Nephron progenitor cell (in vitro differentiated cells): ENCODE data around the gene CRELD2.

Source experiments
- DNase-seq: peaks from one replicate; pipeline ENCODE4 v3.0.0; 2021
- H3K27ac Mint-ChIP-seq: 2 replicates; pipeline ENCODE4 v1.8.0; 2021; ENCODE audit warnings: mild to moderate bottlenecking, moderate library complexity, mixed read lengths
- H3K27me3 Mint-ChIP-seq: 2 replicates; pipeline ENCODE4 v1.8.0; 2021; ENCODE audit warnings: mild to moderate bottlenecking, low read depth, mixed read lengths; ENCODE audit not compliant: poor library complexity
- H3K36me3 Mint-ChIP-seq: 2 replicates; pipeline ENCODE4 v1.8.0; 2021; ENCODE audit warnings: low read depth, mixed read lengths
- H3K4me1 Mint-ChIP-seq: 2 replicates; pipeline ENCODE4 v1.8.0; 2021; ENCODE audit warnings: mixed read lengths
- H3K4me3 Mint-ChIP-seq: 2 replicates; pipeline ENCODE4 v1.8.0; 2021; ENCODE audit warnings: mild to moderate bottlenecking, moderate library complexity, mixed read lengths
- H3K9me3 Mint-ChIP-seq: 2 replicates; pipeline ENCODE4 v1.8.0; 2021; ENCODE audit warnings: mild to moderate bottlenecking, moderate library complexity, mixed read lengths
- TF ChIP-seq, protein P1 (sequence below): fragments of 200-600 bp; sonication (generic); IDR thresholded peaks from 2 replicates; pipeline ENCODE4 v1.5.0; 2021; ENCODE audit warnings: antibody characterized with exemption

The CRELD2 gene

DNA sequence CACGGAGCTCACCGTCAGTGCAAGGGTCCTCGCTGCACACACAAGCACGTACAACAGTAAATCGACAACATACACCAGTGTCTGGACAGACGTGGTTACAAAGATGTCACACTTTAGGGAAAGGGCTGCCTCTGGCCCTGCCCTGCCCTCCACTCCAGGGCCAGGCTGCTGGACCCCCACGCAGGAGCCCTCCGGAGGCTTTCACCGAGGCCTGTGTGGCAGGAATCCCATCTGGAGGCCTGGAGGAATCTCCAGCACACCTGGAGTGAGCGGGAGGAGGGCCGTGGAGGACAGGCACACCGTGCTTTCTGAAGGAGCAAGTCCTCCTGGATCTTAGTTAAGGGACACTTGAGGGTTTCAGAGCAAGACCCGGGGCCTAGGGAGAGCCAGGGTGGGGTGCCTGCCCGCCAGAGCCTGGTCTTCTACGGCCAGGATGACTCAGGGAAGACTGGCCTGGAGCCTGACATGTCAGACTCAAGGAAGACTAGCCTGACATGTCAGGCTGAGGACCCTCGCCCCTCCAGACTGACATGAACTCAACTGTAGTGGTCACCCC, 40.0 kb downstream of the CRELD2 start:
- H3K27ac Mint-ChIP-seq = no peak overlapping the region
- no peaks in the 10 kb centered on the region for H3K27me3 Mint-ChIP-seq
- DNase-seq = no peak
- peak overlapping the region; percentile 69 for H3K4me3 Mint-ChIP-seq
- no peaks in the 10 kb centered on the region for H3K9me3 Mint-ChIP-seq
- H3K4me1 Mint-ChIP-seq = peaks cover 30% of the 10 kb centered on the region
- TF ChIP-seq, protein P1, sequence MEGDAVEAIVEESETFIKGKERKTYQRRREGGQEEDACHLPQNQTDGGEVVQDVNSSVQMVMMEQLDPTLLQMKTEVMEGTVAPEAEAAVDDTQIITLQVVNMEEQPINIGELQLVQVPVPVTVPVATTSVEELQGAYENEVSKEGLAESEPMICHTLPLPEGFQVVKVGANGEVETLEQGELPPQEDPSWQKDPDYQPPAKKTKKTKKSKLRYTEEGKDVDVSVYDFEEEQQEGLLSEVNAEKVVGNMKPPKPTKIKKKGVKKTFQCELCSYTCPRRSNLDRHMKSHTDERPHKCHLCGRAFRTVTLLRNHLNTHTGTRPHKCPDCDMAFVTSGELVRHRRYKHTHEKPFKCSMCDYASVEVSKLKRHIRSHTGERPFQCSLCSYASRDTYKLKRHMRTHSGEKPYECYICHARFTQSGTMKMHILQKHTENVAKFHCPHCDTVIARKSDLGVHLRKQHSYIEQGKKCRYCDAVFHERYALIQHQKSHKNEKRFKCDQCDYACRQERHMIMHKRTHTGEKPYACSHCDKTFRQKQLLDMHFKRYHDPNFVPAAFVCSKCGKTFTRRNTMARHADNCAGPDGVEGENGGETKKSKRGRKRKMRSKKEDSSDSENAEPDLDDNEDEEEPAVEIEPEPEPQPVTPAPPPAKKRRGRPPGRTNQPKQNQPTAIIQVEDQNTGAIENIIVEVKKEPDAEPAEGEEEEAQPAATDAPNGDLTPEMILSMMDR = no peak
- H3K36me3 Mint-ChIP-seq = no peaks in the 10 kb centered on the region

DNA sequence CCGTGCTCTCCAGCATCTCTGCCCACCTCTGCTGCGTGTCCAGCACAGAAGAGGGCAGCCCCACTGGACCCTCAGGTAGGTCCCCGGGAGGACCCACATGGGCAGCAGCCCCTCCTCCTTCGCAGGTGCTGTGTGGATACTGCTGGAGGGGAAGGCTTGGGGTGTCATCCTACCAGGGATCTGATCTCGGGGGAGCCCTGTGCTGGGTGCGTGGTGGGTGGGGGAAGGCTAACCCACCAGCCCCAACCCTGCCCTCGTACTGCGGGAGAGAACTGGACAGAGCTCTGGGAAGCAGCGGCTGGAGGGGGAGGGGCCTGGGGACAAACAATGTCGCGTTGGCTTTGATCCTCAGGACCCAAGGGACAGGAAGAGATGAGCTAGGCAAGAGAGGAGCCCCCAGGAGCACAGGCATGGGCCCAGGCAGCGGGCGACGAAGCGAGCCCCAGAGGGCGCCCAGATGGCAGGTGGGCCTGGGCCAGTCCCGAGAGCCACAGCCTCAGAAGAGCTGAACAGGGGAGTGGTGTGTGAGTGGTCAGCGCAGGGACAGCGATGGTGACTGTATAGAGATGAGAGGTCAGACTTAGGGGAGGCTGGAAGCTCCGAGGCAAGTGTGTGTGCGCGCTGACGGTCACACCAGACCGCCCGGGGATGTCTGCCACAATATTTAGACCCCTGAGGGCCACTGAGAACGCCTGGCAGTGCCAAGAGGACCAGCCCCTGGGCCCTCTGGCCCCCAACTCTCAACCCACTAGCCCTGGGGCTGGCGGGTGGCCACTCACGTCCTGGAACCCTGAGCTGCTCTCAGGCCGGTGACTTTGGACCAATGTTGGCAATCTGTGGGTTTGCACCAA, 40.7 kb downstream of the CRELD2 start:
- peak; percentile 53 for DNase-seq
- TF ChIP-seq, protein P1 = no peak
- no peaks in the 10 kb centered on the region for H3K9me3 Mint-ChIP-seq
- no peaks in the 10 kb centered on the region for H3K36me3 Mint-ChIP-seq
- H3K27me3 Mint-ChIP-seq = no peaks in the 10 kb centered on the region
- no peak overlapping the region for H3K27ac Mint-ChIP-seq
- peak overlapping the region; percentile 69 for H3K4me3 Mint-ChIP-seq
- H3K4me1 Mint-ChIP-seq = peaks cover 36% of the 10 kb centered on the region

DNA sequence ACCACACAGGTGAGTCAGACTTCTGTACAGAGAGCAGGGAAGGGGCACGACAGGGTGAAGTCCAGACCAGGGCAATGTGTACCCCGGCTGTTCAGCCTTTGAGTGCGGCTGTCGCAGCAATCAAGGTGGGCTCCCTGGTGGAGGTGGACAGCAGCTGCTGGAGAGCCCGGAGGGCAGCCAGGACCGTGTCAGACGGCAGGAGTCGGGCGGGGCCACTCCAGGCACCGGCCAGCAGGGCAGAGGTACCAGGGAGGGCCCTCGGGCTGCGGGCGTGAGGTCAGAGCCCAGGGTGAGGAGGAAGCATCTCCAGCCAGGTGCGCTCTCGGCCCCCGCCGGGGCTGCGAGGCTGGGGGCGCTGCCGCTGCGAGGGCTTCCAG, 41.3 kb downstream of the CRELD2 start:
- Mint-ChIP-seq H3K4me3 (peak overlapping the region; percentile 69), H3K27me3 (no peaks in the 10 kb centered on the region), H3K4me1 (peaks cover 38% of the 10 kb centered on the region), H3K9me3 (no peaks in the 10 kb centered on the region), H3K36me3 (no peaks in the 10 kb centered on the region), H3K27ac (no peak overlapping the region)
- DNase-seq = no peak
- TF ChIP-seq, protein P1 = no peak

DNA sequence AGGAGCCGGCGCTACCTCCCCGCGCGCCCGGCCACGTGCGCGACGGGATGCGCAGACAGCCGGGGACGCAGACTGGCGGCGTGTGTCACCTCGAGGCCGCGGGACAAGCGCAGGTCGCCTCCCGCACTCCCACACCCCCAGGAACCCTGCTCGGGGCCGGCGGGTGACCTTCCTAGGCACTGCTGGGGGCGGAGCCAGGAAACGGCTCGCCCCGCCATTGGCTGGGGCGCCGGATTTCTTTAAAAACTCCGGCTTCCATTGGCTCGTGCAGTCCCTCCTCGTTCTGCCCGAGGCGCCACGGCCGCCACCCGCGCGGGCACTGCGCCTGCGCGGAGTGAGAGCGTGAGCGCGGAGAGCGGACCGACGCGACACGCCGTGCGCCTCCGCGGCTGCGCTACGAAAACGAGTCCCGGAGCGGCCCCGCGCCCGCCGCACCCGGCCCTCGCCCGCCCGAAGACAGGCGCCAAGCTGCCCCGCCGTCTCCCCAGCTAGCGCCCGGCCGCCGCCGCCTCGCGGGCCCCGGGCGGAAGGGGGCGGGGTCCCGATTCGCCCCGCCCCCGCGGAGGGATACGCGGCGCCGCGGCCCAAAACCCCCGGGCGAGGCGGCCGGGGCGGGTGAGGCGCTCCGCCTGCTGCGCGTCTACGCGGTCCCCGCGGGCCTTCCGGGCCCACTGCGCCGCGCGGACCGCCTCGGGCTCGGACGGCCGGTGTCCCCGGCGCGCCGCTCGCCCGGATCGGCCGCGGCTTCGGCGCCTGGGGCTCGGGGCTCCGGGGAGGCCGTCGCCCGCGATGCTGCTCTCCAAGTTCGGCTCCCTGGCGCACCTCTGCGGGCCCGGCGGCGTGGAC, 41.9 kb downstream of the CRELD2 start, which contains the start of gene PIM3:
TSS of gene PIM3 (plus strand) at position 614 of the 846 bp plus-strand sequence. CDS start at position 790, 176 bp downstream.
- Mint-ChIP-seq H3K27ac (peak within 1 kb of the TSS; percentile 69), H3K4me3 (peak within 1 kb of the TSS; percentile 86), H3K27me3 (no peaks in the 10 kb centered on the region), H3K9me3 (no peaks in the 10 kb centered on the region), H3K4me1 (peaks cover 37% of the 10 kb centered on the region), H3K36me3 (no peaks in the 10 kb centered on the region)
- TF ChIP-seq, protein P1 = no peak
- DNase-seq = peak; percentile 90

DNA sequence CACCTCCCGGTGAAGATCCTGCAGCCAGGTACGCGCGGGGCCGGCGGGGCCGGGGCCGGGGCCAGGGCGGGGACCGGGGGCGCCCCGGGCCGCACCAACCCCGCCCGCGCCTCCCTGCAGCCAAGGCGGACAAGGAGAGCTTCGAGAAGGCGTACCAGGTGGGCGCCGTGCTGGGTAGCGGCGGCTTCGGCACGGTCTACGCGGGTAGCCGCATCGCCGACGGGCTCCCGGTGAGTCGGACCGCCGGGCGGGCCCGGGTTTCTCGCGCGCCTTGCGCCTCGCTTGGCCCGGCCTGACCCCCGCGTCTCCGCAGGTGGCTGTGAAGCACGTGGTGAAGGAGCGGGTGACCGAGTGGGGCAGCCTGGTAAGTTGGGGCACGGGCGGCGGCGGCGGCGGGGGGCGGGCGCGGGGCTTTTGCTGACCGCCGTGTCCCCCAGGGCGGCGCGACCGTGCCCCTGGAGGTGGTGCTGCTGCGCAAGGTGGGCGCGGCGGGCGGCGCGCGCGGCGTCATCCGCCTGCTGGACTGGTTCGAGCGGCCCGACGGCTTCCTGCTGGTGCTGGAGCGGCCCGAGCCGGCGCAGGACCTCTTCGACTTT, 42.7 kb downstream of the CRELD2 start:
- Mint-ChIP-seq H3K4me3 (peak overlapping the region; percentile 86), H3K27me3 (no peaks in the 10 kb centered on the region), H3K36me3 (no peaks in the 10 kb centered on the region), H3K27ac (peak overlapping the region; percentile 69), H3K9me3 (no peaks in the 10 kb centered on the region), H3K4me1 (peaks cover 38% of the 10 kb centered on the region)
- TF ChIP-seq, protein P1 = no peak
- peak; percentile 60 for DNase-seq
